Stimulated activated CD8-positive, alpha-beta memory T cell treated with anti-CD3 and anti-CD28 coated beads, Interleukin-15, amount 100 ng/mL, for 4 hours (primary cell): ENCODE measurements around the gene GSK3A.
A peak's percentile ranks its signal among the peaks of the same experiment; 100 is the strongest.

Experiments used
- DNase-seq, 2 donors: peaks; one replicate each; pipeline ENCODE4 v3.0.0-alpha.2; 2020; ENCODE audit warnings: low read depth in 2 of 2

GSK3A gene

GRCh38 chr19:42200116-42200715, 42.2 kb downstream of the GSK3A start:
- no peak for DNase-seq

- DNase-seq = no peak
Observed at GRCh38 chr19:42199440-42200115, 42.8 kb downstream of the GSK3A start.

- DNase-seq = peak; percentile 50 to 60
Observed at GRCh38 chr19:42198676-42199439, 43.5 kb downstream of the GSK3A start.

GRCh38 chr19:42197375-42197817, 45.0 kb downstream of the GSK3A start:
- DNase-seq = no peak

- no peak for DNase-seq
Observed at GRCh38 chr19:42196011-42197001, 46.1 kb downstream of the GSK3A start.

- DNase-seq = no peak
Observed at GRCh38 chr19:42193706-42194105, 48.7 kb downstream of the GSK3A start.

GRCh38 chr19:42193294-42193693, 49.1 kb downstream of the GSK3A start:
- no peak for DNase-seq

- DNase-seq = no peak
Observed at GRCh38 chr19:42191855-42192254, 50.5 kb downstream of the GSK3A start.

GRCh38 chr19:42191330-42191729, 51.1 kb downstream of the GSK3A start:
- no peak for DNase-seq

- no peak for DNase-seq
Observed at GRCh38 chr19:42189133-42189532, 53.3 kb downstream of the GSK3A start.

GRCh38 chr19:42188665-42189064, 53.7 kb downstream of the GSK3A start:
- no peak for DNase-seq

- no peak for DNase-seq
Observed at GRCh38 chr19:42185277-42185676, 57.1 kb downstream of the GSK3A start.

- DNase-seq = peak; percentile 41 to 50
Observed at GRCh38 chr19:42184401-42184861, 58.0 kb downstream of the GSK3A start.
